Neural progenitor cell (in vitro differentiated cells): ENCODE data around the gene STAC2.

Experiments
- CTCF ChIP-seq: fragments of 200-600 bp; sonication (generic); IDR thresholded peaks from 2 replicates; pipeline ENCODE4 v1.5.1; 2017; ENCODE audit warnings: antibody characterized with exemption, mild to moderate bottlenecking
- EZH2 ChIP-seq: fragments of 200-600 bp; sonication (generic); IDR thresholded peaks from 2 replicates; pipeline ENCODE4 v1.6.1; 2017; ENCODE audit warnings: antibody characterized with exemption, mild to moderate bottlenecking, moderate library complexity

GRCh38 chr17:39169101-39169500 lies 56.6 kb downstream of the STAC2 start:
- TF ChIP-seq EZH2 (no peak), CTCF (no peak)
